SKM-1 (cell line): ENCODE results near the gene MRTFA.
"Not testable (repeated sequence)": the region's sequence is repeated elsewhere in the genome, so short reads cannot be mapped to it uniquely, and the experiment has no call there.

Experiments used
- DNase-seq: peaks from one replicate; lab custom pipeline; 2025; ENCODE audit not compliant: unreplicated experiment; lab: John Stamatoyannopoulos, UW

The MRTFA gene

GRCh38 chr22:40636380-40637182 lies at the start of gene MRTFA:
Gene MRTFA, minus strand, starts transcription at chr22:40636719.
- DNase-seq, result peak; percentile 98

- DNase-seq, result no peak
These were observed 48.9 kb upstream of the MRTFA start for GRCh38 chr22:40685406-40685805.

- DNase-seq, result no peak
These were observed 48.2 kb upstream of the MRTFA start for GRCh38 chr22:40684728-40685127.

GRCh38 chr22:40681451-40681850 lies 44.9 kb upstream of the MRTFA start:
- DNase-seq, result no peak

- no peak for DNase-seq
These were observed 44.3 kb upstream of the MRTFA start for GRCh38 chr22:40680819-40681183.

- no peak for DNase-seq
These were observed 43.7 kb upstream of the MRTFA start for GRCh38 chr22:40679964-40680818.

GRCh38 chr22:40679249-40679963 lies 42.9 kb upstream of the MRTFA start, which contains the start of gene MCHR1:
Gene MCHR1, plus strand, starts transcription at chr22:40679484. Its CDS starts 169 bp downstream, at chr22:40679653.
- DNase-seq, result no peak

- no peak for DNase-seq
These were observed 42.2 kb upstream of the MRTFA start for GRCh38 chr22:40678493-40679248.

GRCh38 chr22:40676644-40677043 lies 40.1 kb upstream of the MRTFA start:
- no peak for DNase-seq

- not testable (repeated sequence) for DNase-seq
These were observed 39.6 kb upstream of the MRTFA start for GRCh38 chr22:40676166-40676565.

- DNase-seq, result no peak
These were observed 37.8 kb upstream of the MRTFA start for GRCh38 chr22:40674274-40674673.

- DNase-seq, result no peak
These were observed 36.5 kb upstream of the MRTFA start for GRCh38 chr22:40673017-40673416.

- no peak for DNase-seq
These were observed 35.4 kb upstream of the MRTFA start for GRCh38 chr22:40671796-40672360.

GRCh38 chr22:40671369-40671768 lies 34.9 kb upstream of the MRTFA start:
- DNase-seq, result no peak

- DNase-seq, result no peak
These were observed 33.5 kb upstream of the MRTFA start for GRCh38 chr22:40670058-40670457.

- no peak for DNase-seq
These were observed 32.3 kb upstream of the MRTFA start for GRCh38 chr22:40668611-40669411.

GRCh38 chr22:40666151-40666848 lies 29.8 kb upstream of the MRTFA start:
- DNase-seq, result no peak

GRCh38 chr22:40665312-40665711 lies 28.8 kb upstream of the MRTFA start:
- DNase-seq, result no peak

- DNase-seq, result no peak
These were observed 25.2 kb upstream of the MRTFA start for GRCh38 chr22:40661671-40662070.
